Caco-2 (cell line): ENCODE data around the gene ZNF710. TPM values are rescaled to one million over a fixed set of nuclear protein-coding genes. Genes with fewer than 3 reads are reported as not detected.

Experiments used
- BruUV-seq: library from RNA; stranded (reverse); fragments of 400-500 nt; replicated peaks from 2 replicates; lab custom pipeline; 2021; lab: Mats Ljungman, UMichigan
- CTCF ChIA-PET: fragments of 300-600 bp; sonication (Branson Sonifier 250); formaldehyde crosslinking; loops from one replicate; lab custom pipeline; 2022; ENCODE audit warnings: antibody characterized with exemption; lab: Charles Lee
- POLR2A ChIA-PET: fragments of 300-600 bp; sonication (Branson Sonifier 250); formaldehyde crosslinking; loops from one replicate; lab custom pipeline; 2022; ENCODE audit warnings: antibody characterized with exemption; lab: Charles Lee
- DNase-seq, 2 experiments: peaks; one replicate each; pipeline versions ENCODE4 v3.0.0 to v3.0.0-alpha.2; 2020 to 2022
- H3K27me3 ChIP-seq: replicated peaks from 2 replicates; pipeline ENCODE4 v1.6.0; 2011; ENCODE audit warnings: low read length; ENCODE audit not compliant: control insufficient read depth, insufficient read depth
- H3K36me3 ChIP-seq: 2 replicates; pipeline ENCODE4 v1.5.1; 2011; ENCODE audit warnings: low read length; ENCODE audit not compliant: control insufficient read depth, insufficient read depth
- H3K4me1 ChIP-seq: fragments of 250-450 bp; sonication (Bioruptor Pico); 2 replicates; pipeline ENCODE4 v1.5.1; 2020; ENCODE audit warnings: mild to moderate bottlenecking
- H3K4me3 ChIP-seq: 2 replicates; pipeline ENCODE4 v1.5.1; 2011; ENCODE audit warnings: low read depth, mild to moderate bottlenecking, control low read depth, low read length
- H3K9me3 ChIP-seq: fragments of 250-450 bp; sonication (Bioruptor Pico); 2 replicates; pipeline ENCODE4 v1.5.1; 2020; ENCODE audit warnings: mild to moderate bottlenecking, moderate library complexity
- H3K27ac Mint-ChIP-seq: one replicate; pipeline ENCODE4 v1.8.0; 2022; ENCODE audit warnings: mixed read lengths; ENCODE audit not compliant: unreplicated experiment
- H3K27me3 Mint-ChIP-seq: one replicate; pipeline ENCODE4 v1.8.0; 2022; ENCODE audit warnings: mixed read lengths; ENCODE audit not compliant: insufficient read depth, unreplicated experiment
- H3K36me3 Mint-ChIP-seq: one replicate; pipeline ENCODE4 v1.8.0; 2022; ENCODE audit warnings: mild to moderate bottlenecking, mixed read lengths; ENCODE audit not compliant: insufficient read depth, unreplicated experiment
- H3K4me1 Mint-ChIP-seq: one replicate; pipeline ENCODE4 v1.8.0; 2022; ENCODE audit warnings: low read depth, mixed read lengths; ENCODE audit not compliant: unreplicated experiment
- H3K4me3 Mint-ChIP-seq: one replicate; pipeline ENCODE4 v1.8.0; 2022; ENCODE audit warnings: mild to moderate bottlenecking, moderate library complexity, mixed read lengths; ENCODE audit not compliant: unreplicated experiment
- H3K9me3 Mint-ChIP-seq: one replicate; pipeline ENCODE4 v1.8.0; 2022; ENCODE audit warnings: mixed read lengths; ENCODE audit not compliant: unreplicated experiment
- CTCF ChIP-seq, 2 experiments: fragments of 200-600 bp in 1 of 2; IDR thresholded peaks; 1 replicate in 1 of 2; 2 replicates in 1 of 2; pipeline versions ENCODE4 v1.5.1 to v1.8.0; 2011 to 2022; ENCODE audit warnings: antibody characterized with exemption in 1 of 2, control low read depth in 1 of 2, inconsistent platforms in 1 of 2, low read depth in 1 of 2, low read length in 1 of 2, mild to moderate bottlenecking in 1 of 2, moderate library complexity in 1 of 2; ENCODE audit not compliant: insufficient read depth in 1 of 2, severe bottlenecking in 1 of 2, unreplicated experiment in 1 of 2
- intact Hi-C: fragments of 100-400 bp; cut with micrococcal nuclease; formaldehyde crosslinking; loops from one replicate; pipeline ENCODE4 v1.10.0; 2022; ENCODE audit not compliant: unreplicated experiment
- total RNA-seq: library from RNA; stranded (reverse); gene quantifications from 2 replicates; pipeline ENCODE4 v1.2.3, GENCODE V29; 2022

Gene ZNF710
- total RNA-seq, 1 experiment from 2014 or later = 21.4 TPM

- no peaks in the 10 kb centered on the region for H3K36me3 Mint-ChIP-seq
- H3K9me3 Mint-ChIP-seq = peaks cover 10% of the 10 kb centered on the region
- Histone ChIP-seq H3K4me3 (no peak overlapping the region), H3K9me3 (no peaks in the 10 kb centered on the region), H3K36me3 (no peaks in the 10 kb centered on the region), H3K4me1 (no peaks in the 10 kb centered on the region), H3K27me3 (no peaks in the 10 kb centered on the region)
- ChIA-PET CTCF (no interaction called here), POLR2A (no interaction called here)
- no peak for DNase-seq
- TF ChIP-seq CTCF (IDR thresholded peaks at IDR 0.05; ENCODE audit: insufficient read depth in 1 of 2, low read depth in 1 of 2, low read length in 1 of 2, severe bottlenecking in 1 of 2, unreplicated experiment in 1 of 2) = no peak
- H3K27ac Mint-ChIP-seq = no peak overlapping the region
- H3K4me3 Mint-ChIP-seq = no peak overlapping the region
- no peaks in the 10 kb centered on the region for H3K4me1 Mint-ChIP-seq
- peaks cover 5% of the 10 kb centered on the region for H3K27me3 Mint-ChIP-seq
- intact Hi-C loops = no loop called here
- no TSS peak for BruUV-seq
These were observed 17.1 kb upstream of the ZNF710 start for GRCh38 chr15:89984001-89984400.

GRCh38 chr15:89984421-89985010, 16.6 kb upstream of the ZNF710 start:
- Mint-ChIP-seq H3K27me3 (peaks cover 5% of the 10 kb centered on the region), H3K4me1 (no peaks in the 10 kb centered on the region), H3K36me3 (no peaks in the 10 kb centered on the region), H3K27ac (no peak overlapping the region), H3K9me3 (peaks cover 10% of the 10 kb centered on the region), H3K4me3 (no peak overlapping the region)
- Histone ChIP-seq H3K9me3 (no peaks in the 10 kb centered on the region), H3K4me3 (no peak overlapping the region), H3K4me1 (no peaks in the 10 kb centered on the region), H3K36me3 (no peaks in the 10 kb centered on the region), H3K27me3 (no peaks in the 10 kb centered on the region)
- no TSS peak for BruUV-seq
- intact Hi-C loops = no loop called here
- POLR2A ChIA-PET = no interaction called here
- no peak for TF ChIP-seq CTCF (IDR thresholded peaks at IDR 0.05; ENCODE audit: insufficient read depth in 1 of 2, low read depth in 1 of 2, low read length in 1 of 2, severe bottlenecking in 1 of 2, unreplicated experiment in 1 of 2)
- CTCF ChIA-PET = no interaction called here
- DNase-seq = no peak

GRCh38 chr15:89985111-89985510, 16.0 kb upstream of the ZNF710 start:
- Mint-ChIP-seq H3K36me3 (no peaks in the 10 kb centered on the region), H3K9me3 (peaks cover 10% of the 10 kb centered on the region), H3K4me3 (no peak overlapping the region), H3K4me1 (no peaks in the 10 kb centered on the region), H3K27me3 (peaks cover 5% of the 10 kb centered on the region), H3K27ac (no peak overlapping the region)
- BruUV-seq = no TSS peak
- TF ChIP-seq CTCF (IDR thresholded peaks at IDR 0.05; ENCODE audit: insufficient read depth in 1 of 2, low read depth in 1 of 2, low read length in 1 of 2, severe bottlenecking in 1 of 2, unreplicated experiment in 1 of 2) = no peak
- Histone ChIP-seq H3K4me1 (no peaks in the 10 kb centered on the region), H3K27me3 (no peaks in the 10 kb centered on the region), H3K4me3 (no peak overlapping the region), H3K9me3 (no peaks in the 10 kb centered on the region), H3K36me3 (no peaks in the 10 kb centered on the region)
- POLR2A ChIA-PET = no interaction called here
- CTCF ChIA-PET = no interaction called here
- intact Hi-C loops = no loop called here
- DNase-seq = no peak
